Measurements from ENCODE around the gene SEM1.

DNA sequence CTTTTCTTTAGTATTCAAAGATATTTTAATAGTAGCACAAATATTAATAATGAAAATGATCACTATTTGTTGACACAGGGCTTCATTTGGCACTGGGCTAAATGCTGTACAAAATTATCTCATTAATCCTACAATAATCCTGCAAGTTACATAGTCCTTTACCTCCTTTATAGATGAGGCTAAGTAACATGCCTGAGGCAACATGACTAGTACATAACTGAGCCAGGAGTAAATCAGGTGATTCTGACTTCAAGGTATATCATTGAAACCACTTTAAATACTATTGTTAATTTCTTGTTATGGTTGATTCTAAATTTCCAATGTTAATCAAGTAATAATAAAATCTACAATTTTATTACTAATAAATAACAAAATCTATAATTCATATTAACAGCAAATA, 39.8 kb downstream of the SEM1 start:
- no peak for TF ChIP-seq RARB (CRISPR knock-in tag; IDR thresholded peaks at IDR 0.05)
- TF ChIP-seq SNAI2 (CRISPR knock-in tag; IDR thresholded peaks at IDR 0.05), result no peak
